HG03565 (cell line): Measurements from ENCODE around the gene CCDC191.
A peak's percentile ranks its signal among the peaks of the same experiment; 100 is the strongest.

Experiments used
- ATAC-seq: cut with Tn5 transposase; IDR thresholded peaks from one replicate; pipeline ENCODE4 v1.9.1; 2021; ENCODE audit warnings: mild to moderate bottlenecking, moderate library complexity; ENCODE audit not compliant: unreplicated experiment

CCDC191 gene

DNA sequence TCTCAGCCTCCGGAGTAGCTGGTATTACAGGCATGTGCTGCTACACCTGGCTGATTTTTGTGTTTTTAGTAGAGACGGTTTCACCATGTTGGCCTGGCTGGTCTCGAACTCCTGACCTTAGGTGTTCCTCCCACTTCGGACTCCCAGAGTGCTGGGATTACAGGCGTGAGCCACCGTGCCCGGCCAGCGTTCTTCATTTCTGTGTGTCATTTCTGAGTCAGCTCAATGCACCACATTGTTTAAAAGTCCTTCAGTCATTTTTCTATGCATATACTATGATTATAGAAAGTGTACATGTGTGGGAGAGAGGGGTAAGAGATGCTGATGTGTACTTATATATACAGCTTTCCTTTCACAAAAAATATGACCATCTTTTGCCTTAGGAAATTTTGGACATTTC, 2.3 kb upstream of the CCDC191 start:
- no peak for ATAC-seq

DNA sequence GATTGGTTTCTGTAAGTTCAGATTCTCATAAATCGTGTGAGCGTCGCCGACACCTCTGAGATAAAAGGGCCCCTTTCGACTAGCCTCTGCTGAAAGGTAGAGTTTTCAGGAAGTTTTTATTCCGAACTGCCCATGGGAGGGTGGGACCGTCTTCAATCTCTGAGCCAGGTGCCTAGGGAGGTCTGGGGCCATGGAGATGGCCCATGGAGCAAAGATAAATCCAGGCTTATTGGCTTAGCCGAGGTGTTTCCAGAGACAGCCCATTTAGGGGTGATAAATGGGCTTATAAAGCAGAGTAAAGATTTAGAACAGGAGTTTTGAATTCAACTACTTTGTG, 653 bp upstream of the CCDC191 start:
- no peak for ATAC-seq

DNA sequence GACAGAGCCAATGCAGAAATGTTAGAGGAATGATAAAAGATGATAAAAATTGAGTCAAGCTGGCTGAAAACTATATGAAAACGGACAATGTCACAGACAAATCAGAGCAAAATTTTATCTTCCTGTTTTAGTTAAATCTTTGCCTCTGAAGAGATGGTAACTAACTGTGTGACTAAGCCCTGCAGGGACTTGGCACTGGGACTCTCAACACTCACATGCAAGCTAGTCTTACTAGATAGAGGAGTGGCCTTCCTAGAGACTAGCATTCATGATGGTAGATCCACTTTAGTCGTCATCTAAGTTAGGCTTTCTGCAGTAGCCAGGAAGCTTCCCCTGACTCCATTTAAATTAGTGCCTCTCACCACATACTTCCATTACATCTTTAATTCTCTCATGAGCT, 4.1 kb downstream of the CCDC191 start:
- no peak for ATAC-seq

DNA sequence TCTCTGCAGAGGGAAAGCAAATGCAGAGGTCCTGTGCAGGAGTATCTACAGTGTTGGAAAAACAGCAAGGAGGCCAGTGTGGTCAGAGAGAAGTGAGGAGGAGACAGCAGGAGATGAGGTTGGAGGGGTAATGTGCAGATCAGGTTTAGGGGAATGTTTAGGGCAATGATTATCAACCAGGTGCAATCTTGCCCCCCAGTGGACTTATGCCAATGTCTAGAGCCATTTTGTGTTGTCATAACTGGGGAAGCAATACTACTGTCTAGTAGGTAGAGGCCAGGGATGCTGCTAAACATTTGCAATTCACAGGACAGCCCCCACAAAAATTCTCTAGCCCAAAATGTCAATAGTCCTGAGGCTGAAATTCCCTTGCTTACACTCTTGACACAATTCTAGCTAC, 13.1 kb downstream of the CCDC191 start:
- no peak for ATAC-seq

DNA sequence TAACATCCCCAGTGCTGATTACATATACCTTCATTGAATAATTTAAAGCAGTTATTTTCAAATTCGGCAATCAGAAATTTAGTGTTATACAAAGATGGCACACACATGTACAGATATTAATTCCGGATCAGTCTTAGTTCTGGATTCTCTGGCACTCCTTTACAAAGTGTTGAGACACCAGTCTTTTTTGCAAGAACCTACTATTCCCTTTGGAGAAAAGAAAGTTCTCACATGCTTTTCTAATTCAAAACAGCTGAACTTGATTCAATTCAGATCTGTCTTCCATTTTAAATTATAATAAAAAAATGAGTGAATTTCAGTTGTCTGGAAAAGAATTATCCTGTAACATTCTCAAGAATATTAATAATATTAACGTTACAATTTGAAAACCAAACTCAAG, 20.4 kb downstream of the CCDC191 start:
- no peak for ATAC-seq

DNA sequence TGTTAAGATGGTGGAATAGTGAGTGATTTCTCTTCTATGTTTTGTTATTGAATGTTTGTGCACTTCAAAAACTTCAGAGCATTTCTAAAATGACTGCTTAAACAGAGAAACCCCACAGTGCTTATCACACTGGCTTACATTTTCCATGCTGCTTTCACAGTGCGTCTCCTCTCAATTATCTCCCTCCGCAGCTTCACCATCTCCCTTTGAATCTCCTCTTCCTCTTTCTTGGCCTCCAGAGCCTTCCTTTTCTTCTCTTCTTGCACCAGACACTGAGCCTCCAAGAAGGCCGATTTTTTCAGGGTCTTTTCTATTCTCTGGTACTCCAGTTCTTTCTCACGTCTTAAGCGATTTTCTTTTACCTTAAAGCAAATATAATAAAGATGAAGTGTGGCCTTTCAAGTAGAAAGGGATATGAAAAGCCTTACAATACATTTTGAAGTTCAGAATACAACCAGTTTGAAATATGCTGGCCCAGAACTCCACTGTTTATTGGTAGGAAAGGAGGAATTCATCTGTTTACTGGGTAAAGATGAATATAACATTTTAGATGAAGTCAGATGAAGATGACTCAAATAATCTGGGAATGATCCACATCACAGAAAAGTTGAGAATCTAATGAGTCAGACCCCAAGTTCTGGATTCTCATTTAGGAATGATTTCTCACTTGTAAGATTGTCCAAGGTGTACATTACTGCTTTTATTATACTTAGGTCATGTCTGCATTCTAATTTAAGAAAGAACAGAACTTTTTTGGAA, 21.4 kb downstream of the CCDC191 start:
- ATAC-seq: no peak

DNA sequence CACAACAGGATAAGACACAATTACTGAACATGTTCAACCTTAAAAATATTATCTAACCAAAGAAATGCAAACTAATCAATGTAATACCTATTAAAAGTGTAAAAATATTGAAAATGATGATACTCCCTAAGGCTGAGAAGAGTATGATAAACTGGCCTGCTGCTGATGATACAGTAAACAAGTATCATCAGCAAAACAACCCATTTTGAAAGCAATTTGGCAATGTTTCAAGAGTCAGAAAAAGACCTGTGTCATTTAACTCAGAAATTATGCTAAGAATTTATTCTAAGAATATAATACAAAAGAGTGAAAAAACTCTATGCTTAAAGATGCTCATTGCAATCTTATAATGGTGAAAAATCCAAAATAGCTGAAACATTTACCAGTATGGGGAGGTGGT, 22.1 kb downstream of the CCDC191 start:
- no peak for ATAC-seq

DNA sequence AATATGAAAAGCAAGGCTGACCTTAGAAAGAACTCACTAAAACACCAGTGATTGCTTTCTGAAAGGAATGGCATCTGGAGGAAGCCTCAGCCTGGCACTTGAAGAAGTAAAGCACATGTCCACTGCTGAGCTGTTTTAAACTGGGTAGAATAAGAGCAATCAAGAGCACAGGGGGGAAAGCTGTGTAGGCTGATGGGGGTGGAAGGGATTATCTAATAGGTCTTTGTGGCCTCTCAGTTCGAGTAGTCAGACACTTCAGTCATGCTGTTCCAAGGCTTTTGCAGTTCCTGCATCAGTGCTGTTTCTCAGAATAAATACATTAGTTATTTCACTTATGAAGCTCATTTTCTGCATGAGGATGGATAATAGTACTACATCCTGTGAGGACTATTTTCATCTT, 22.6 kb downstream of the CCDC191 start:
- ATAC-seq: no peak

DNA sequence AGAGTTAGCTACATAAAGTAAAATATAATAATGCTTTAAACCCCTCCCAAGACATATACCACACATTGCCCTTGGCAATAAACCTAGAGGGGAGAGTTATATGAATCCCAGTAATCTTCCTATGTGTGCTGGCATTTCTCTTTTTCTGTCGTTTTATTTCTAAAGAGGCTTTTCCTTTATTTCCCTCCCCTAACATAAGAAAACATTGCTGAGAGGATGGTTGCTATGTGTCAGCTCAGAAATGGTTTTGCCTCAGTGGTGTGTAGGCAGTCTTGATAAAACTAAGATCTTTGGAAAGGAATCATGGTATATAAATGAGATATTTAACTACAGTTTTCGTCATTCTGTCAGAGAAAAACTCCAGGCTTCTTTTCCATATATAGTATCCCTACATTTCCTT, 30.0 kb downstream of the CCDC191 start:
- ATAC-seq: no peak

DNA sequence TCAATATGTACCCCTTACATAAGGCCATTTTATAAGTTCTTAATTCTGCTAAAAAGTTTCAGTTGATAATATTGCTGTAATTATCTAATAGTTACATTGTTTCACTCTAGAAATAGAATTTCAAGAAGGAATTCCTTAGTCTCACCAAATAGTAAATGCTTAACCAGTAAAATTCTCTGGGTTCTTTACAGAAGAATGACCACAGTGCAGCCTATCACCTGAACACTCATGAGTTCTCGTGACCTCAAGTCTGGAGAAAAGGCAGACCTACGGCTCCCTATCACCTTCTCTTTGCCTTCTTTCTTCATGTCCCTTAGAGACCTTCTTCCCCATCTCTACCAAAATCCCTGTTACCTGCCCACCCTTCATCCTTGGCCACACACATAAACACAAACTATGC, 30.9 kb downstream of the CCDC191 start:
- ATAC-seq: no peak

DNA sequence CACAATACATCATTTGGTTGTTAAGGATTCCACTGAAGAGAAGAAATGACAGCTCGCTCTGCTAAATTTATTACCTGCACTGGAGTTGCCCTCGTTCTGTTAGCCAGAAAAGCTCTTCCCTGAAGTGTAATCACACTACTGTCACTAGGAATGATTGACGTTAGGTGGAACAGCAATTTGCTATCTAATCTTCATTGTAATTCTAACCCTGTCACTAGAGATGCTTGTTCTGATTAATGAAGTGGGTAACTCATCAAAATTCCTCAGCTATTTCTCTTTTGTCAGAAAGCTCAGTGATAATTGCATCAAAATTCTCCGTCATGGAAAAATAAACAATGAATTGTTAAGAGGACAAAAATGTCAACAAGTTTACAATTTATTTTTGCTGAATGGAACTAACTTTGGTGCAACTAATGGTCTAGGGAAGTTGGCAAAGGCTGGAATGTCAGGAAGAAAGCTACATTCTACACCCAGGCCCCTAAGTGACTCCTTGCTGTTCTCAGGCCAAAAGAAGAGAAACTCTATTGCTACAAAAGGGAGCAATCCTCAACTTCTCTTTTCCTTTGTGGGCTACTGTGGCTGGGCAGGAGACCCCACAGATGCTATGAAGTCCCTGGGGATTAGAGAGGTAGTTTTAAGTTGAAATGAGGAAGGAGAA, 34.1 kb downstream of the CCDC191 start:
- no peak for ATAC-seq

DNA sequence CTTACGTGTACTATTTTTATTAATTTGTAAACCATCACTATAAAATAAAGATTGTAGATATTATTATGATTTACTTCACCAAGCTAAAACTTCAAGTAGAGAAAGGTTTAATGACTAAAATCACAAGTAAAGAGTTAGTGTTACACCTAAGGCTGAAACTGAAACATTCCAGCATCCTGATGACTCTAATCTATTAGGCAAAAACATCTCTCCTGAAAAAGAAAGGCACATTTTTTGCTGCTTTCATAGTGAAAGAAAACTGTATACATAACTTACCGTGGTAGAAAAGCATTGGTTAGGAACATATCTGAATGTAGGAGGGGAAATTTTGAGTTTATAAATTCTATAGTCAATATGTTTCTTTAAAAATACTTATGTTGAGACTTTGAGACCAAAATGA, 35.4 kb downstream of the CCDC191 start:
- no peak for ATAC-seq

DNA sequence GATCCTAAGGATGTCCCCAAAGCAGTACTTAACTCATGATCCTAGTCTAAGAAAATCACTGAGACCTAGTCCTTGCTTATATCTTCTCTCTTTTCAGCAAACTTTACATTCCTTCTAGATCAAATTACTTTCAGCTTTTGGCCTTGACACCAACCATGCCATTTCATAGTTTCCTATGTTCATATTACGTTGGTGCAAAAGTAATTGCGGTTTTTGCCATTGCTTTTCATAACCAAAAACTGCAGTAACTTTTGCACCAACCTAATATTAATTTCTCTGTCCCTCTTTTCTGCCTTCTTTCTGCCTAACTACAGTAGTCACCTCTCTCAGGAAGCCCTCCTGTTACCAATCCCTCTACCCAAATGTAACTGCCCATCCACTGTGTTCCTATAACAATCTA, 36.8 kb downstream of the CCDC191 start:
- ATAC-seq: no peak

DNA sequence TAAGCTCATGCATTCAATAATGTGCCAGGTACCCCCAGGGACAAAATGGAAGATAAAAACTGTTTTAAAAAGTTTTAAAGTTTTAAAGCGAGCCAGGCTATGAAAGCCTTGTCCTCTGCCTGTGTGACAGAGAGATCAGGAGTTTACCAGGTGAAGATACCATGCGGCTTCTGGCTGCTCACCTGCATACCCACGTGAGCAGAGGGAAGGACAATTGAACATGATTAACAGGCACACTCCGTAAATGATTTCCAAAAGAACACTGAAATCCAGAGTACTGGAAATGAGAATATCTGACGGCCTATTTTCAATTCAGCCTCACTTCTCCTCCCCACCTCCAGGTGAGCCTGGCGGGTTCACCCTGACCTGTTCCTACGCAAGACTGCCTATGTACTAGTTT, 42.1 kb downstream of the CCDC191 start:
- ATAC-seq: no peak

DNA sequence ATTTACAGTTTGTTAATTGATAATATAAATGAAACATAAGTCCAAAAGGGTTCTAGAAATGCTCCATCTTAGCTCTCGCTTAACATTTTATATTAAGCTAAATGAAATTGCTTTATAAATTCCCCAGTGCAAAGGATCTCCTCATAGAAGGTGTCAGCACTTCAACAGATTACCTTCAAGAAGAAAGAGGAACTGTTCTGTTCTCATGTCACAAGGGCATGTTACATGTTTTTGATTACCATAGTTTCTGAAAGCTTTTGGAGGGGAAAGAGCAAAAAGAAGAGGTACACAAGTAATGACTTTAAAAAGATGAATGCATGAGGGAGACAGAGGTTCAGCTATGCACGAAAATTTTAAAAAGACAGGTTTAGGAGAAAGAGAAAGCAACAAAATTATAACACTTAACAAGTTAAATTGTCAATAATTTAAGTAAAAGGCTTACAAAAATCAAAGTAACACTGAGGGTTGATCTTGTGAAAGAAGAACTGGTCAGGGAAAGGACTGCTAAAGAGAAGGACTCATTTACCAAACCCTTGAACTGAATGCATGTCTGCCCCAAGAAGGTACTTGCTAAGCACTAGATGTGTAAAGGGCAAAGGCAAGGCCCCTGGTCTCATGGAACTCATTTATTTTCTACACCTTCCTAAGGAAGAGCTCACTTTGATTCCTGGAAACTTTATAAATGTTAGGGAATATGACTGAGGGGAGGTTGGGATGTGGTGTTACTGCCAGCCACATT, 45.1 kb downstream of the CCDC191 start:
- ATAC-seq: no peak

DNA sequence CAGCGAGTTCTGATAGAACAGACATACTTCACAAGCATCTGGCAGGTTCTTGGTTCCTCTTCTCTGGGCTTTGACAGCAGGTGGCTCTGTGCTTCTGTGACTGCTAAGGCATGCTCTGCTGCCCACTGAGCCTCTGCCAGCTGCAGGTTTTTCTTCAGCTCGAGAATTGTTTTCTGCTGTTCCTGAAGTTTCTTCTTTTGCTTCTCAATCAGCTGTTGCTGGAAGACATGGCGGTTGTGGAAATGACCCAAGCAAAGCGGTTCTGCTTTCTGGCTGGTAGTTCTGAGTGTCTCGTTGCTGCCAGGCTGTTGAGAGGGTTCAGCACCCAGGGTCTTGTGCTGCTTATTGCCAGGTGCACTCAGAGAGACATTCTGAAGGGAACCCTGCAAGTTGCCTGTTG, 50.8 kb downstream of the CCDC191 start:
- ATAC-seq: peak; percentile 88

DNA sequence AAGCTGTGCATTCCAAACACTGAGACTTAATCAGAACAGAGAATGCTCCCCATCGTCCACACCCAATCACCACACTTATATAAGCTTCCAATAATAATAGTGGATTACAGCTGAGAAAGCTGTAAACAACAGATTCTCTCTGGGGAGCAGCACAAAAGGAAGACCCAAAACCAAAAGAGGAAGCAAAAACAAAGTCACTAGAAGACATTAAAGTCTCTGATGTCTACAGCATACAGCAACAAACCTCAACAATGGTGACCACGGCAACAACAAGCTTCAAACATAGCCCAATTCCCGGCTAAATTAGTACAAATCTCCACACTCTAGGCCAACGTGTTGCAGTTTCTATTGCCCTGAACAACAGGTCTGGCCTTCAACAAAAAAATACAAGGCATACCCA, 70.8 kb downstream of the CCDC191 start:
- ATAC-seq: peak; percentile 76

DNA sequence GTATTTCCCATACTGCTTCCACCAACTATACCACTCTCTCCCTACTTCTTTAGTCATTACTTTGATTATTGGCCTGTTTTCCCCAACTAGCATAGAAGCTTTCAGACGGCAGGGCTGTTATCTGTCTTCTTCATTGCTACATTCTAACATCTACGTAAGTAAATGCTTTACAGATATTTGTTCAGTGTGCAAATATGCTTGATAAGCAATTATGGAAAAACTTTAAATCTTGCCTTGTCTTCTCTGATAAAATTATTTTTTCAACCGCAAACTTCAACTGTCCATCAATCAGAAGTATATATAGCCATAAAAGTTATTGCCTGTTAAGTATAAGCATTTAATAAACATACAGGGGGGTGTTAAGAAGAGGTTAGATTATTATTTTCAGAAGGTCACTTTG, 72.8 kb downstream of the CCDC191 start:
- no peak for ATAC-seq

DNA sequence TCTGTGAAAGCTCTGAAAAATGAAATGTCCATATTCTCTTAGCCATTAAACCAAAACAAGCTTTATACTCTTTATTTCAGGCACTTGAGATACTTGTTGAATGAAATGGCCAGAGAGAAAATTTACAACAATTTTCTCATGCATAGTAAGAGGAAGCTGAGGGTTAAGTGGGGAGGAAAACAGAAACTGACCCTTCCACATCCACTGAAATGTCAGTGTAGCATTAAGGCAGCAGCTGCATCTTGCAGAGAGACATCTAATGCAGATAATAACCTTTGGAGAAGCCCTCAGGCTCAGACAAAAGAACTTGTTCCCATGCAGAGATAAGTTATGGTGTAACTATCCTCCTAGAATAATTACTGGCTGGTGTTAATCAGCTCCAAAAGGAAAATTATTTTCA, 74.5 kb downstream of the CCDC191 start:
- no peak for ATAC-seq

DNA sequence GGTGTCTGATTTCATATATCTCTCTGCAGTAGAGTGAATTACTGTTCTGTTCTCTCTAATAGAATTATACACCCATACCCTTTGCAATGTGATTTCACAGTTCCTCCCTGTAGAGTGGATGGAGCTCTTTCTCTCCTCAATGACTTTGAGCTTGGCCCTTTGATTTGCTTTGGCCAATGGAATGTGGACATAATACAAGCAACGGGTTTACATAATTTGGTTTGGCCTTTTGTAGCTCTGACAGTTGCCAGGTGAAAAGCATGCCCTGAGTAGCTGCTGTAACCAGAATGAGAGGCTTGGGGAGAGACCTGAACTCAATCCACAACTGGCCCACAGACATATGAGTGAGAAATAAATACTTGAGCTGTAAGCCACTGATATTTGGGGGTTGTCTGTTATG, 76.4 kb downstream of the CCDC191 start:
- ATAC-seq: no peak

DNA sequence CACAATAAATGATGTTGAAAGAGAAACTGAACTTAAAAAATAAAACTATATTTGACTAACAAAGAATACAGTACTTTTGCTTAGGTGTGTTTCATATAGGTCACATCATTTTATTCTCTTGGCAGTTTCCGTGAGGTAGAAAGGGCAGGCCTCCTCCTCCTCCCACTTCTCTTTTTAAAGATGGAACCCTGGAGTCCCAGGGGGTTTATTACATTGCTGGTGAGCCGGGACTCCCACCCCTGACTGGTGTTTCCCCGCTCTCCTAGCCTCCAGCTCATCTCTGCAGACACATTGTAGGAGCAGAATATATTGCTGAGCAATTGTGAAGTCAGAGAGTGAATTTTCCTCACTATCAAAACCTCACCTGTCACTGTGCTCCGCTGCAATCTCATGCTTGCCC, 78.5 kb downstream of the CCDC191 start:
- no peak for ATAC-seq

DNA sequence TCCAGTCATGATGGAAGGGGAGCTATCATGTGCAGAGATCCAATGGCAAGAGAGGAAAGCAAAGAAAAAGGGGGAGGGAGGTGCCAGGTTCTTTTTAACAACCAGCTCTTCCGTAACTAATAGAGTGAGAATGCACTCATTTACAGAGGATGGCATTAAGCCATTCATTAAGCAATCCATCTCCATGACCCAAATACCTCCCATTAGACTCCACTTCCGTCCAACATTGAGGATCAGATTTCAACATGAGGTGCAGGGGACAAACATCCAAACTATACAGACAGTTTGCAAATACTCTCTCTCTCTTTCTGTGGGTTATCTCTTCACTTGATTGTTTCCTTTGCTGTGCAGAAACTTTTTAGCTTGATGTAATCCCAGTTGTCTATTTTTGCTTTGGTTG, 87.3 kb downstream of the CCDC191 start:
- ATAC-seq: no peak
